ENCODE data around the gene MAPT. TPM values are rescaled to one million over a fixed set of nuclear protein-coding genes. Genes with fewer than 3 reads are reported as not detected.

MAPT gene
- total RNA-seq, 1 experiment from 2014 or later: 0.08 TPM

DNA sequence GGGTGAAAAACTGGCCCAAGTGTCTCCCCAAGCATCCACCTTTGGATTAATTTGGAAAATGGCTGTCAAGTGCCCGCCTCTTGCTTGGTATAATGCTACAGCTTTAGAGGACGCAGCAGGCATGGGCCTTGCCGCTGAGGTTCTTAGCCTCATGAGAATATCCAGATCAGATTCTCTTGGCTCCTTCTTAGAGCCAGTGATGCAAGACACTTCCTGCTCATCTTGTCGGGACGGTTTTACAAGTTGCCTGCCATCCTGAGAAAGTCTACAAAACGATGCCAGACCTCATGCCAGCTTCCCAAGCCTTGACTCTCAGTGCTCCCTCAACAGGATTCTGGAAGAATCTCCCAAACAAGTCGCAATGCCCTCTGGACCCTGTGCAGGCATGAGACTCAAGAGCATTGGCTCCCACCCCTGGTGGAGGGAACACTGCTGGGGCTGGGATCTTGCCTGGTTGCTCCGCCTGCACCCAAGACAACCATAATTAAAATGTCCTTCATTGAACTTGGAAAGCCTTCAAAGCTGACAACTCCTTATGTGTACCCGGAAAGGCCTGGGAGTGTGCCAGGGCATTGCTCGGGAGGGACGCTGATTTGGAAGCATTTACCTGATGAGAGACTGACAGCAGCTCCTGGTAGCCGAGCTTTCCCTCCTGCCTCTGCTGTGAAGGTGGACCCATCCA lies 78.9 kb downstream of the MAPT start:
- DNase-seq (ENCODE audit: low spot score): no peak

DNA sequence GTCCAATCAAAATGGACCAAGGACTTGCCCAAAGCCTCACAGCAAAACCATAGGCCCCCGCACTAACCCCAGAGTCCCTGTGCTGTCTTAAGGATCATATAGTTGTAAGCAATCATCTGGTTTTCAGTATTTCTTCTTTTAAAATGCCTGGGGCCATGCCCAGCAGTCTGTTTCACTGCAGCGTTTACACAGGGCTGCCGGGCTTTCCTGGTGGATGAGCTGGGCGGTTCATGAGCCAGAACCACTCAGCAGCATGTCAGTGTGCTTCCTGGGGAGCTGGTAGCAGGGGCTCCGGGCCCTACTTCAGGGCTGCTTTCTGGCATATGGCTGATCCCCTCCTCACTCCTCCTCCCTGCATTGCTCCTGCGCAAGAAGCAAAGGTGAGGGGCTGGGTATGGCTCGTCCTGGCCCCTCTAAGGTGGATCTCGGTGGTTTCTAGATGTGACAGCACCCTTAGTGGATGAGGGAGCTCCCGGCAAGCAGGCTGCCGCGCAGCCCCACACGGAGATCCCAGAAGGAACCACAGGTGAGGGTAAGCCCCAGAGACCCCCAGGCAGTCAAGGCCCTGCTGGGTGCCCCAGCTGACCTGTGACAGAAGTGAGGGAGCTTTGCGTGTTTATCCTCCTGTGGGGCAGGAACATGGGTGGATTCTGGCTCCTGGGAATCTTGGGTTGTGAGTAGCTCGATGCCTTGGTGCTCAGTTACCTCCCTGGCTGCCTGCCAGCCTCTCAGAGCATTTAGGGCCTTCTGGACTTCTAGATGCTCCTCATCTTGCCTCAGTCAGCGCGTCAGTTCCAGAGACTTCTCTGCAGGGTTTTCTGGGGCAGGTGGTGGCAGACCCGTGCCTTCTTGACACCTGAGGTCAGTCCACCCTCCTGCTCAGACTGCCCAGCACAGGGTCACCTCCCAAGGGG lies 79.8 kb downstream of the MAPT start:
- DNase-seq (ENCODE audit: low spot score): no peak

DNA sequence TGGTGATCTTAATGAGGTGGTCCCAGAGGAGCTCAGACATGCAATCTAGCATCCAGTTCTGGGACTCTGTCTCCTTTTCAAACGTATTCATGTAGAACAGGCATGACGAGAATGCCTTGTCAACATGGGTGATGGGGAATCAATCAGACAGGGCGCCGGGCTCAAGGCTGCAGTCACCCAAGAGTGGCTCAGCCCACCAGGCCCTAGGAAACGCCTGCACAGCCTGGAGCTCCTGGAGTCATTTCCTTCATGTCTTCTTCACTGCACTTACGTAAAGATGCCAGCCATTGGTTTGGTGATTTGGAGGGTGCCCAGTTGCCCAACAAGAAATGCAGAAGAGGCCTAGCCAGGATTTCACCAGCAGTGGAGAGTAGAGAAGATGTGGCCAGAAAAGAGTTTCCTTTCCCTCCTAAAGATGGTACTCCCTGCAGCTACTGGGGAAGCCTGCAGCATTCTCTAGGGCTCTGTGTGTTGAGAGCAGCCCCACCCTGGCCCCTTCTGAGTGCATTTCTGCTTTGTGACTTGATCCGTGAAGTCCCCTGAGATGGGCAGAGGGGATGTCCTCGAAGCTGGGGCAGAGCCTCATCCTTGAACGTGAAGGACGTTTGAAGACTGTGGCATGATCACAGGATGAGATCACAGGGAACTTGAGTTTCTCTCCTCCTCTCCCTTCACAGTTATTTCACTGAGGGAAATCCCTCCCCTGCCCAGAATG lies 80.7 kb downstream of the MAPT start:
- no peak for DNase-seq (ENCODE audit: low spot score)

- DNase-seq (ENCODE audit: low spot score): no peak
These were observed 81.4 kb downstream of the MAPT start for GRCh38 chr17:45975640-45976295.

GRCh38 chr17:45976391-45976754 lies 82.0 kb downstream of the MAPT start:
- DNase-seq (ENCODE audit: low spot score): no peak

DNA sequence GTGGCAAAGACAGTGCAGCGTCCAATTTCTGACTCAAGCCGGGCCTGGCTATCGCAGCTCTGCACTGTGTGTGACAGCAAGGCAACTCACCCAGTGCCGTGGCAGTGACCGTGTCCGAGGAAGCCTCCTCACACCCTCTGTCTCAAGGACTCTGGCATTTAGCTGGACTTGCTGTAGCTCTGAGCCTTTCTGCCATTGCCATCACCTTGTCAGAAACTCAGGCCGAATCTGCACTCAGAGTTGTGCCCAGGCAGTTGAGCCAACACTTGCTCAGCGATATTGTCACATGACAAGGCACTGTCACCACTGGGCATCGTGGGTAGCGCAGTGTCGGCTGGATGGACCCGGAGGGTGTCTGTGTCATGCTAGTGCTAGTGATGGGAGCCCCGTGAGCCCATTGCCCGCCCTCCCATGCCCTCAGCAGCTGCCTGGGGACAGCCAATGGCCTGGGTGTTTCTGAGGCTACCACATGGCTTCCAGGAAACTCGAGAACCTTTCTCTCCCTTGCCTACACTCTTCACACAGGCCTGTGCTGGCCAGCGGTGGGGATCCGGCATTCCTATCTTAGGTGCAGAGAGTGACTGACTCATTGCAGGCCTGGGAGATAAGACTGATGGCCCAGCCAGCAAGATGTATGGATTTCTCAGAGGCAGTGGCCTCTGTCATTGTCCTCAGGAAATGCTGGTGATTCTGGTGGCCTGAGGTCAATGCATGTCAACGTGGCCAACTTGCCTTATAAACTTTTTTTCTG lies 82.6 kb downstream of the MAPT start:
- DNase-seq (ENCODE audit: low spot score): no peak

DNA sequence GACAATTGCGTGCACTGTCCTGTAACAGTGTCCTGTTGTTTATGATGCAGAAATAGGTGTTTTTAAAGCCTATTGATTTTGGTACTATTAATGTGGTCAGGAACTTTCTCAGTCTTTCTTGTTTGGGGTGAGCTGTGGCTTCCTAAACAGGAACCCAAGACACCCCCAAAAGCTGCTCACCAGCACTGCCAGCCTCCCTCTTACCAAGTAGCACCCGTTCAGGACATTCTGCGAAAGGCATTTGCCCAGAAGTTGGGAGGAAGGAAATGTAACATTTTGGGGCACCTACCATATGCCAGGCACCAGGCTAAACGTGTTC lies 83.1 kb downstream of the MAPT start:
- no peak for DNase-seq (ENCODE audit: low spot score)

DNA sequence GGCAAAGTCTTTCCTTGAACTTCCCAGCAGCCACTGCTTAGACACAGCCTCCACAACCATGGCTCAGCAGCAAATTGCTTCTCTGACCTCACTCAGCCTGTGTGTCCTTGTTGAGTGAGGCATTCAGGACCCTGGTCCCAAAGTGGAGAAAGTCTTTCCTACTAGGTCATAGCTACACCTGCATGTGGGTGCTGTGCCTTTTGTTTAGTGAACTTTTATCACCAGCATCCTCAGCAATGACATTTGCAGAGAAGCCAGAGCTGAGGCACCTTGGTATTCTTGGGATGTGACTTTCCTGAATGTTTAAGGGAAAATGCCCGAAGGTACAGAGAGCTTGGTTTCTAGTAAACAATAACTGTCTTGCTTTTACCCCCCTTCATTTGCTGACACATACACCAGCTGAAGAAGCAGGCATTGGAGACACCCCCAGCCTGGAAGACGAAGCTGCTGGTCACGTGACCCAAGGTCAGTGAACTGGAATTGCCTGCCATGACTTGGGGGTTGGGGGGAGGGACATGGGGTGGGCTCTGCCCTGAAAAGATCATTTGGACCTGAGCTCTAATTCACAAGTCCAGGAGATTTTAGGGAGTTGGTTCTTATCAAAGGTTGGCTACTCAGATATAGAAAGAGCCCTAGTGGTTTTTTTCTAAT lies 83.7 kb downstream of the MAPT start:
- no peak for DNase-seq (ENCODE audit: low spot score)

GRCh38 chr17:45979137-45979536 lies 84.8 kb downstream of the MAPT start:
- no peak for DNase-seq (ENCODE audit: low spot score)

DNA sequence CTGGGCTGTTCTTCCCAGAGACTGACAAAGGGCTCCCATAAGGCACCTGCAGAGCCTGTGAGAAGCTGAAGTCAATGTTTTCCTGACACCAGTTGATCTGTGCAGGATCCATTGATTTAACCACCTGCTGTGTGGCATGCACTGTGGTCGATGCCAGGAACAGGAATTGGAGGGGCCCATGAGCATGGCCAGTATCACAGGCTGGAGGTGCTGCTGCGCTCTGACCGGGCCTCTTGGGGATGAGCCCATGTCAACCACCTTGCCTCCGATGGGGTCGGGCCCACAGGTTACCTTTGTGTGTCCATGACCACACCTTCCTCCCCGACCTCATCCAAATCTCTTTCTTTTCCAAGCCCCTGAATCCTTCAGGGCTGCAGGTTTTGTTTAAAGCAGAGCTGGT lies 86.5 kb downstream of the MAPT start:
- DNase-seq (ENCODE audit: low spot score): no peak

DNA sequence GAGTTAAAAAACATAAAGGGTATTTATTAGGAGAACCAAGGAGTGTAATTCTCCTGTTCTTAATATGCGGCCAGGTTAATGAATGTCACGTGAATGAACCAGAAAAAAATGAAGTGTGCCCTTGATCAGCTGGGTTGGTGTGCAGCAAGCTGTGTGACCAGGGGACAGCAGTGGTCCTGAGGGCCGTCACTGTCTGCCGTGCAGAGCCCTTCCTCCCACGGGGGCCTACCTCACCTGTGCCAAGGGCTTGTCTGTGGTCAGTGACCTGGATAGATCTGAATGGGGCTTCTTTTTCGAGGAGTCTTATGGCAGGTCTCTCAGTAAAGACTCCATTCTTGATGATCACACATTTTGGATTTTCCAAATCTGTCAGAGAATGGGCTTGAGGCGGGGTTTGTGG lies 87.0 kb downstream of the MAPT start:
- DNase-seq (ENCODE audit: low spot score): no peak

GRCh38 chr17:45982791-45983613 lies 88.6 kb downstream of the MAPT start:
- DNase-seq (ENCODE audit: low spot score): no peak

DNA sequence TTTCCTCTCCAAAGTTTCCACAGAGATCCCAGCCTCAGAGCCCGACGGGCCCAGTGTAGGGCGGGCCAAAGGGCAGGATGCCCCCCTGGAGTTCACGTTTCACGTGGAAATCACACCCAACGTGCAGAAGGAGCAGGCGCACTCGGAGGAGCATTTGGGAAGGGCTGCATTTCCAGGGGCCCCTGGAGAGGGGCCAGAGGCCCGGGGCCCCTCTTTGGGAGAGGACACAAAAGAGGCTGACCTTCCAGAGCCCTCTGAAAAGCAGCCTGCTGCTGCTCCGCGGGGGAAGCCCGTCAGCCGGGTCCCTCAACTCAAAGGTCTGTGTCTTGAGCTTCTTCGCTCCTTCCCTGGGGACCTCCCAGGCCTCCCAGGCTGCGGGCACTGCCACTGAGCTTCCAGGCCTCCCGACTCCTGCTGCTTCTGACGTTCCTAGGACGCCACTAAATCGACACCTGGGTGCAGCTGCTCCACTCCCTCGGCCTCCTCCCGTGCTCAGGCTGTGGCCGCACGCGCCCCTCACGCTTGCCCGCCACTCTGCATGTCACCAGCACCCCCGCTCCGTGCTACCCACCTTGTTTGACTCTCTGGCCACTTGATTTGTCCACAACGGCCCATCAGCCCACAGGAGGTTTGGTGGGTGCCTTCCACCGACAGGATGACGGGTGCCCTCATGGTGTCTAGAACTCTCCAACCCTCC lies 89.4 kb downstream of the MAPT start:
- DNase-seq (ENCODE audit: low spot score): no peak

- no peak for DNase-seq (ENCODE audit: low spot score)
These were observed 90.0 kb downstream of the MAPT start for GRCh38 chr17:45984368-45984767.

DNA sequence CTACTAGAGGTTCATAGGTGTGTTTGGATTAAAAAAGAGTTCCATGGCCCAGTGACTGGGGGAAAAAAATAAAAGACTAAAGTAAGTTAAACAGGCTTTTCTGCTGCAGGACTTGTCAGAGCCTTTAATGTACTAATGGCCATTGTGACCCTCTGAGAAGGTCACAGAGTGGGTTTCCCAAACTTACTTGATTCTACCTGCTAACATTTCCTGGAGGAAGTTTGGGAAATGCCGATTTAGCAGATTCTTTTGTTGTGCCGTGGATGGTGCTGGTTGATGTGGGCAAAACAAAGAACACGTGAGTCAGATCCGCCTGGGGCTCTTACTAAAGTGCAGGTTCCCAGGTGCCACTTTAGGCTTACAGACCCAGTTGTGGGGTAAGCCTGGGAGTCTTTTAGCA lies 91.1 kb downstream of the MAPT start:
- DNase-seq (ENCODE audit: low spot score): no peak

DNA sequence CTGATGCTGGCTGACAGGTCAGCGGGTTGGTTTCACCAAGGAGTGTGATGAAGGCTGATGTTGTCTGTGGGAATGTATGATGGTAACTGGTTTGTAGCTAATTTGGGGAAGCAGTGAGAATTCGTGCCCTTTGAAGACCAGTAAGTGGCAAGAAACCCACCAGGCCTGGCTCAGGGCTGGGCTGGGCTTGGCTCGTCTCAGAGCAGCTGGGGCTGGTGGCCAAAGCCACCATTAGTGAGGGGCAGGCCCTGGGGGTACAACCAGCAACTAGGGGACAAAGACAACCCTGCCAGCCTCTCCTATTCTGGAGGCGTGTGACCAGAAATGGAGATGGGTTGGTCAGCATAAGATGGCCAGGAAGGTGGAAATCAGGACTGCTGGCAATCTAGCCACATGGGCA lies 91.7 kb downstream of the MAPT start:
- DNase-seq (ENCODE audit: low spot score): no peak

GRCh38 chr17:45987706-45988105 lies 93.4 kb downstream of the MAPT start:
- no peak for DNase-seq (ENCODE audit: low spot score)

- DNase-seq (ENCODE audit: low spot score): no peak
These were observed 95.4 kb downstream of the MAPT start for GRCh38 chr17:45989759-45990158.

DNA sequence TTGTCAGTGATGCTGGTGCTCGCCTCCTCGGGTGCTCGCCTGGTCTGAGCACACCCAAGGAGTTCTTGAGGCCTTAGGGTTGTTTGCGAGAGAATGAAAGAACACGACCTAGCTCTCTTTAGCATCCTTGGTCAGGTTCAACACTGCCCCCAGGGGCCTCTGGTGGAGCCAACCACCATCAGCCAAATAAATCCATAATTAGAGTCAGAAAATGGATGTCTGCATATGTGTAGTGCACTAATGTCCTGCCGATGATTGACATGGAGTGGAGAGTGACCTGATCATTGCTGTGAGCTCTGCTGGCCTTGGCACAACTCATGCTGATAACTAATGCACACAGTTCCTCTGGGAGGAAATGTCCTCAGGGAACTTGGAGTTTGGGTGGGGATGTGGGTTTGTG lies 96.5 kb downstream of the MAPT start:
- DNase-seq (ENCODE audit: low spot score): no peak
